CD4-positive, alpha-beta T cell treated with Interleukin-21 for 1 hour (primary cell): ENCODE measurements around the gene TMEM131.
A peak's percentile ranks its signal among the peaks of the same experiment; 100 is the strongest.
"Not testable (repeated sequence)": the region's sequence is repeated elsewhere in the genome, so short reads cannot be mapped to it uniquely, and the experiment has no call there.

Source experiments
- DNase-seq: peaks from one replicate; pipeline ENCODE4 v3.0.0-alpha.2; 2020

Gene TMEM131

GRCh38 chr2:97950329-97951154, 45.2 kb downstream of the TMEM131 start:
- no peak for DNase-seq

- DNase-seq, result no peak
Observed at GRCh38 chr2:97948926-97949325, 46.8 kb downstream of the TMEM131 start.

- no peak for DNase-seq
Observed at GRCh38 chr2:97945791-97946190, 50.0 kb downstream of the TMEM131 start.

GRCh38 chr2:97936881-97937280, 58.9 kb downstream of the TMEM131 start:
- DNase-seq, result no peak

- no peak for DNase-seq
Observed at GRCh38 chr2:97936199-97936598, 59.5 kb downstream of the TMEM131 start.

- no peak for DNase-seq
Observed at GRCh38 chr2:97935719-97936161, 60.0 kb downstream of the TMEM131 start.

- no peak for DNase-seq
Observed at GRCh38 chr2:97932975-97933662, 62.6 kb downstream of the TMEM131 start.

- DNase-seq, result no peak
Observed at GRCh38 chr2:97931858-97932225, 63.9 kb downstream of the TMEM131 start.

- no peak for DNase-seq
Observed at GRCh38 chr2:97931118-97931857, 64.5 kb downstream of the TMEM131 start.

- no peak for DNase-seq
Observed at GRCh38 chr2:97928591-97928990, 67.2 kb downstream of the TMEM131 start.

GRCh38 chr2:97926946-97927345, 68.8 kb downstream of the TMEM131 start:
- no peak for DNase-seq

GRCh38 chr2:97924194-97924593, 71.6 kb downstream of the TMEM131 start:
- no peak for DNase-seq

- DNase-seq, result no peak
Observed at GRCh38 chr2:97919858-97920257, 75.9 kb downstream of the TMEM131 start.

- no peak for DNase-seq
Observed at GRCh38 chr2:97918818-97919217, 76.9 kb downstream of the TMEM131 start.

GRCh38 chr2:97917668-97918067, 78.1 kb downstream of the TMEM131 start:
- DNase-seq, result not testable (repeated sequence)

GRCh38 chr2:97914691-97915213, 81.0 kb downstream of the TMEM131 start:
- no peak for DNase-seq

GRCh38 chr2:97913846-97914245, 81.9 kb downstream of the TMEM131 start:
- no peak for DNase-seq

- no peak for DNase-seq
Observed at GRCh38 chr2:97911922-97912575, 83.7 kb downstream of the TMEM131 start.

- peak; percentile 7 for DNase-seq
Observed at GRCh38 chr2:97911206-97911921, 84.4 kb downstream of the TMEM131 start.

- DNase-seq, result no peak
Observed at GRCh38 chr2:97910403-97911205, 85.1 kb downstream of the TMEM131 start.

- no peak for DNase-seq
Observed at GRCh38 chr2:97908208-97908676, 87.5 kb downstream of the TMEM131 start.
